Glutamatergic neuron (in vitro differentiated cells): ENCODE results near the gene NCK2. TPM values are rescaled to one million over a fixed set of nuclear protein-coding genes. Genes with fewer than 3 reads are reported as not detected.

ENCODE experiments used
- DNase-seq: peaks from one replicate; pipeline ENCODE4 v3.0.0; 2022
- H3K27ac Mint-ChIP-seq: one replicate; pipeline ENCODE4 v1.8.0; 2020; ENCODE audit warnings: mild to moderate bottlenecking, mixed read lengths, inconsistent platforms; ENCODE audit not compliant: unreplicated experiment
- H3K27me3 Mint-ChIP-seq: one replicate; pipeline ENCODE4 v1.8.0; 2020; ENCODE audit warnings: mild to moderate bottlenecking, moderate library complexity, mixed read lengths, inconsistent platforms; ENCODE audit not compliant: unreplicated experiment
- H3K36me3 Mint-ChIP-seq: one replicate; pipeline ENCODE4 v1.8.0; 2020; ENCODE audit warnings: mild to moderate bottlenecking, mixed read lengths, inconsistent platforms; ENCODE audit not compliant: unreplicated experiment
- H3K4me1 Mint-ChIP-seq: one replicate; pipeline ENCODE4 v1.8.0; 2020; ENCODE audit warnings: mild to moderate bottlenecking, low read depth, mixed read lengths, inconsistent platforms; ENCODE audit not compliant: unreplicated experiment
- H3K4me3 Mint-ChIP-seq: one replicate; pipeline ENCODE4 v1.8.0; 2020; ENCODE audit warnings: mild to moderate bottlenecking, mixed read lengths, inconsistent platforms; ENCODE audit not compliant: unreplicated experiment
- H3K9me3 Mint-ChIP-seq: one replicate; pipeline ENCODE4 v1.8.0; 2020; ENCODE audit warnings: mild to moderate bottlenecking, moderate library complexity, mixed read lengths, inconsistent platforms; ENCODE audit not compliant: unreplicated experiment
- CTCF ChIP-seq: fragments of 200-600 bp; sonication (generic); IDR thresholded peaks from one replicate; pipeline ENCODE4 v1.5.0; 2021; ENCODE audit not compliant: partially characterized antibody, unreplicated experiment
- total RNA-seq: library from RNA; stranded (reverse); fragmentation: NEBNext Ultra II Directional; extraction: Animal tissue kit (Norgen Biotek cat#: 25700); gene quantifications from one replicate; pipeline ENCODE4 v1.2.1, GENCODE V29; 2021; ENCODE audit not compliant: unreplicated experiment

NCK2 gene
- total RNA-seq, 1 donor from 2014 or later = 82.4 TPM

GRCh38 chr2:105778080-105778607 lies 33.4 kb downstream of the NCK2 start:
- H3K4me3 Mint-ChIP-seq = no peak overlapping the region
- H3K4me1 Mint-ChIP-seq = peaks cover 43% of the 10 kb centered on the region
- H3K27me3 Mint-ChIP-seq = no peaks in the 10 kb centered on the region
- H3K9me3 Mint-ChIP-seq = peaks cover 5% of the 10 kb centered on the region
- no peak overlapping the region for H3K27ac Mint-ChIP-seq
- no peak for DNase-seq
- H3K36me3 Mint-ChIP-seq = no peaks in the 10 kb centered on the region
- no peak for TF ChIP-seq CTCF

DNA sequence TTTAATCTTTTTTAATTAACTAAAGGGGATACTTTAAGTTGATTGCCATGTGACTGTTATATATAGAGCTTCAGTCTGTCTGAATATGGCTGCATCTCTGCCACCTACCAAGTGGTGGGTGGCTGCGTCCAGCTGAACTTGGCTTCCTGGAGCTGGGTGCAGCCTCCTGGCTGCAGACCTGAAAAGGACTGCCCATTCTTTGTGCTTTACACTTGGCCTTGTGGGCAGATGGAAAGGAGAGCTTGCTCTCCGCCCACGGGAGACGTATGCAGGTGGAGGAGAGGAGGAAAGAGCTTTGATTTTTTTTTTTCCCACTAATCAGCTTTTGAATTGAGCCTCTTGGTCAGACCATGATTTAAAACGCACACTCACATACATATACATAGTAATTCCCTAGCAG lies 34.7 kb downstream of the NCK2 start:
- peak overlapping the region; percentile 70 for H3K4me3 Mint-ChIP-seq
- H3K27ac Mint-ChIP-seq = no peak overlapping the region
- H3K9me3 Mint-ChIP-seq = peaks cover 4% of the 10 kb centered on the region
- no peaks in the 10 kb centered on the region for H3K36me3 Mint-ChIP-seq
- no peaks in the 10 kb centered on the region for H3K27me3 Mint-ChIP-seq
- peaks cover 37% of the 10 kb centered on the region for H3K4me1 Mint-ChIP-seq
- DNase-seq = no peak
- no peak for TF ChIP-seq CTCF

DNA sequence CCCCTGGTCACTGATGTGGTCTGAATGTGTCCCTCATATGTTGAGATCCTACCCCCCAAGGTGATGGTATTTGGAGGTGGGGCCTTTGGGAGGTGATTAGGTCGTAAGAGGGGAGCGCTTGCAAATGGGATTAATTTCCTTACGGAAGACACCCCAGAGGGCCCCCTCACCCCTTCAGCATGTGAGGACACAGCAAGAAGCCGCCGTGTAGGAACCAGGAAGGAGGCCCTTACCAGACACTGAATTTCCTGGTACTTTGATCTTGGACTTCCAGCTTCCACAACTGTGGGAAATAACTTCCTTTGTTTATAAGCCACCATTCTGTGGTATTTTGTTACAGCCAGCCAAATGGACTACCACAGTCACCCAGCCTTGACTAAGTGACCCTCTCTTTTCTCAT lies 35.9 kb downstream of the NCK2 start:
- no peak for TF ChIP-seq CTCF
- Mint-ChIP-seq H3K27ac (no peak overlapping the region), H3K4me1 (peaks cover 29% of the 10 kb centered on the region), H3K27me3 (no peaks in the 10 kb centered on the region), H3K9me3 (peaks cover 2% of the 10 kb centered on the region), H3K4me3 (no peak overlapping the region), H3K36me3 (no peaks in the 10 kb centered on the region)
- DNase-seq = no peak

DNA sequence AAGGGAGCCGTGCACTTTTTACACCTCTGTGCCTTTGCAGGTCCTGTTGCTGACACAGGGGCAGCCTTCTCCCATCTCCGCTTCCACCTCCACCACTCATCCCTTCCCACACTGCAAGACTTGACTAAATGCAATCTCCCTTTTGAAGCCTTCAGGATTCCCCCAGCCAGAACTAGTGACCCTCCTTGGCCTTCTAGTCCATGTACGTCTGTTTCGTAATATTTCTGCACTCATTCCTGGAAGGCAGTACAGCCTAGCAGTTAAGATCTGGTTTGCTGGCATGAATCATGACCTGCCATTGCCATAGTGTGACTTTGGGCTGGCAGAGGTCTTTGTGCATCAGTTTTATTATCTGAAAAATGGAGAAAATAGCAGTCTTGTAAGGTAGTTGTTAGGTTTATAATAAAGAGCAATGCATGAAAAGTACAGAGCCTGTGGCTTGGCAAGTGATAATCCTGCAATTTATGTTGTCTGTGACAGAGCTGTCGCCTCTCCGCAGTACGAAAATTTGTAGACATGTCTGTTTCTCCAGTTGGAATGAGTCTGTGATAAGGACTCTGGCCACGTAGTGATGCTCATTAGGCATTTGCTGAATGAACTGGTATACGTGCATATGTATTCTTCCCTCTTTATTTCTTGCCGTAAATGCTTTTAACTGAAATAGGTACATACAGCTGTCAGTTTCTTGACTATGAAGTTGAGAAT lies 36.7 kb downstream of the NCK2 start:
- H3K4me3 Mint-ChIP-seq = no peak overlapping the region
- H3K4me1 Mint-ChIP-seq = peaks cover 31% of the 10 kb centered on the region
- H3K27ac Mint-ChIP-seq = no peak overlapping the region
- DNase-seq = no peak
- TF ChIP-seq CTCF = no peak
- H3K27me3 Mint-ChIP-seq = peaks cover 3% of the 10 kb centered on the region
- H3K36me3 Mint-ChIP-seq = no peaks in the 10 kb centered on the region
- H3K9me3 Mint-ChIP-seq = peaks cover 2% of the 10 kb centered on the region

DNA sequence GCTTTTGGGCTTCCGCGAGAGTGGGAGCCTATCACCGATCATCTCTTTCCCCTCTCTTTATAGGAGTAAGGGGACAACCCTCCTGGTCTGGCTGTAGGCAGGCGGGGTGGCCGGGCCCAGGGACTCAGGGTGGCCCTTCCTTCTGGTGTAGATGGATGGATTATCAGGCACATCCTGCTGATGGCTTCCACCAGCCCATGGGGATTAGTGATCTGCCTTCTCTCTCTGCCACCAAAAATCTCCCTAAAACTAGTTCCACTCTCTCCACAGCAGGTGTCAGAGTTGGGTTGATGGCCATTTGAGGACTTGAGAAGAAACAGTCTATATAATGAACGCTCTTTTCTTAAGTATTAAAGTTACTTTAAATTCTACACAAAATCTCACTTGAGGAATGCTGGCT lies 37.4 kb downstream of the NCK2 start:
- Mint-ChIP-seq H3K27me3 (peaks cover 3% of the 10 kb centered on the region), H3K4me3 (no peak overlapping the region), H3K4me1 (peaks cover 34% of the 10 kb centered on the region), H3K27ac (no peak overlapping the region), H3K36me3 (no peaks in the 10 kb centered on the region), H3K9me3 (peaks cover 2% of the 10 kb centered on the region)
- DNase-seq = no peak
- TF ChIP-seq CTCF = no peak
